ENCODE data around the gene TRPM6. TPM values are rescaled to one million over a fixed set of nuclear protein-coding genes. Genes with fewer than 3 reads are reported as not detected.

Gene TRPM6
- total RNA-seq, 1 donor from 2014 or later: not detected

- Mint-ChIP-seq H3K4me1 (peaks cover 8% of the 10 kb centered on the region), H3K27me3 (ENCODE audit: low read depth) (peaks cover 18% of the 10 kb centered on the region), H3K4me3 (no peak overlapping the region), H3K36me3 (ENCODE audit: low read depth) (no peaks in the 10 kb centered on the region), H3K9me3 (no peaks in the 10 kb centered on the region), H3K27ac (ENCODE audit: unreplicated experiment) (no peak overlapping the region)
- DNase-seq (ENCODE audit: low read depth, low spot score): peak; percentile 65
- TF ChIP-seq CTCF (conservative IDR thresholded peaks at IDR 0.05): peak; percentile 96
These were observed 113.7 kb downstream of the TRPM6 start for GRCh38 chr9:74773886-74774479.

GRCh38 chr9:74772121-74772520 lies 115.6 kb downstream of the TRPM6 start:
- H3K9me3 Mint-ChIP-seq: no peaks in the 10 kb centered on the region
- no peak overlapping the region for H3K4me3 Mint-ChIP-seq
- DNase-seq (ENCODE audit: low read depth, low spot score): no peak
- no peak overlapping the region for H3K27ac Mint-ChIP-seq (ENCODE audit: unreplicated experiment)
- peaks cover 21% of the 10 kb centered on the region for H3K27me3 Mint-ChIP-seq (ENCODE audit: low read depth)
- H3K36me3 Mint-ChIP-seq (ENCODE audit: low read depth): no peaks in the 10 kb centered on the region
- H3K4me1 Mint-ChIP-seq: peaks cover 3% of the 10 kb centered on the region
- no peak for TF ChIP-seq CTCF (conservative IDR thresholded peaks at IDR 0.05)

- Mint-ChIP-seq H3K27ac (ENCODE audit: unreplicated experiment) (no peak overlapping the region), H3K4me1 (no peaks in the 10 kb centered on the region), H3K36me3 (ENCODE audit: low read depth) (no peaks in the 10 kb centered on the region), H3K27me3 (ENCODE audit: low read depth) (peaks cover 21% of the 10 kb centered on the region), H3K9me3 (no peaks in the 10 kb centered on the region), H3K4me3 (no peak overlapping the region)
- DNase-seq (ENCODE audit: low read depth, low spot score): no peak
- no peak for TF ChIP-seq CTCF (conservative IDR thresholded peaks at IDR 0.05)
These were observed 116.0 kb downstream of the TRPM6 start for GRCh38 chr9:74771672-74772071.

GRCh38 chr9:74771262-74771585 lies 116.5 kb downstream of the TRPM6 start:
- DNase-seq (ENCODE audit: low read depth, low spot score): no peak
- H3K4me1 Mint-ChIP-seq: no peaks in the 10 kb centered on the region
- peak; percentile 3 for TF ChIP-seq CTCF (conservative IDR thresholded peaks at IDR 0.05)
- no peaks in the 10 kb centered on the region for H3K36me3 Mint-ChIP-seq (ENCODE audit: low read depth)
- H3K27ac Mint-ChIP-seq (ENCODE audit: unreplicated experiment): no peak overlapping the region
- no peak overlapping the region for H3K4me3 Mint-ChIP-seq
- peaks cover 21% of the 10 kb centered on the region for H3K27me3 Mint-ChIP-seq (ENCODE audit: low read depth)
- H3K9me3 Mint-ChIP-seq: no peaks in the 10 kb centered on the region

- peak; percentile 62 for TF ChIP-seq CTCF (conservative IDR thresholded peaks at IDR 0.05)
- DNase-seq (ENCODE audit: low read depth, low spot score): peak; percentile 39
- H3K27ac Mint-ChIP-seq (ENCODE audit: unreplicated experiment): no peak overlapping the region
- H3K36me3 Mint-ChIP-seq (ENCODE audit: low read depth): no peaks in the 10 kb centered on the region
- H3K4me1 Mint-ChIP-seq: no peaks in the 10 kb centered on the region
- no peak overlapping the region for H3K4me3 Mint-ChIP-seq
- H3K27me3 Mint-ChIP-seq (ENCODE audit: low read depth): peaks cover 21% of the 10 kb centered on the region
- no peaks in the 10 kb centered on the region for H3K9me3 Mint-ChIP-seq
These were observed 117.0 kb downstream of the TRPM6 start for GRCh38 chr9:74770508-74771261.
